H9 (cell line): Measurements from ENCODE around the gene ZGRF1. TPM values are rescaled to one million over a fixed set of nuclear protein-coding genes. Genes with fewer than 3 reads are reported as not detected.
A peak's percentile ranks its signal among the peaks of the same experiment; 100 is the strongest.

Experiments
- DNase-seq: peaks from one replicate; pipeline ENCODE4 v3.0.0-alpha.2; 2017
- H2AFZ ChIP-seq: one replicate; pipeline ENCODE4 v1.6.1; 2013; ENCODE audit warnings: mild to moderate bottlenecking, low read length, control low read depth, moderate library complexity
- H2AK5ac ChIP-seq: 2 replicates; pipeline ENCODE4 v1.6.1; 2013; ENCODE audit warnings: low read length, control low read depth, mixed read lengths; ENCODE audit not compliant: insufficient read length
- H2BK120ac ChIP-seq: one replicate; pipeline ENCODE4 v1.6.1; 2013; ENCODE audit warnings: low read depth, mild to moderate bottlenecking, low read length, control low read depth, inconsistent platforms; ENCODE audit not compliant: poor library complexity, severe bottlenecking
- H2BK12ac ChIP-seq: 2 replicates; pipeline ENCODE4 v1.6.1; 2013; ENCODE audit warnings: low read length, control low read depth, mixed read lengths, low read depth; ENCODE audit not compliant: insufficient read length
- H2BK15ac ChIP-seq: 2 replicates; pipeline ENCODE4 v1.6.1; 2013; ENCODE audit warnings: low read depth, low read length, control low read depth
- H2BK20ac ChIP-seq: one replicate; pipeline ENCODE4 v1.6.1; 2013; ENCODE audit warnings: low read depth, mild to moderate bottlenecking, low read length, control low read depth, inconsistent platforms; ENCODE audit not compliant: poor library complexity, severe bottlenecking
- H2BK5ac ChIP-seq: 2 replicates; pipeline ENCODE4 v1.6.1; 2013; ENCODE audit warnings: low read length, control low read depth, mixed read lengths; ENCODE audit not compliant: insufficient read length
- H3K14ac ChIP-seq: 2 replicates; pipeline ENCODE4 v1.6.1; 2013; ENCODE audit warnings: low read length, control low read depth; ENCODE audit not compliant: insufficient read depth
- H3K18ac ChIP-seq: 2 replicates; pipeline ENCODE4 v1.6.1; 2013; ENCODE audit warnings: low read depth, mild to moderate bottlenecking, mixed read lengths, low read length, control low read depth; ENCODE audit not compliant: insufficient read length
- H3K23ac ChIP-seq: 2 replicates; pipeline ENCODE4 v1.6.1; 2013; ENCODE audit warnings: low read length, control low read depth, mixed read lengths, low read depth; ENCODE audit not compliant: insufficient read length
- H3K23me2 ChIP-seq: 2 replicates; pipeline ENCODE4 v1.6.1; 2013; ENCODE audit warnings: low read depth, mild to moderate bottlenecking, mixed read lengths, low read length, control low read depth; ENCODE audit not compliant: insufficient read length, poor library complexity, severe bottlenecking
- H3K27ac ChIP-seq: 2 replicates; pipeline ENCODE4 v1.5.1; 2013; ENCODE audit warnings: low read length, control low read depth, mixed read lengths, low read depth; ENCODE audit not compliant: insufficient read length
- H3K27me3 ChIP-seq: 2 replicates; pipeline ENCODE4 v1.6.1; 2013; ENCODE audit warnings: low read length, control low read depth, inconsistent platforms; ENCODE audit not compliant: insufficient read depth
- H3K4ac ChIP-seq: 2 replicates; pipeline ENCODE4 v1.6.1; 2013; ENCODE audit warnings: low read depth, mild to moderate bottlenecking, control low read depth, inconsistent platforms, low read length, moderate library complexity
- H3K4me1 ChIP-seq: 2 replicates; pipeline ENCODE4 v1.6.1; 2013; ENCODE audit warnings: low read length, control low read depth, inconsistent platforms; ENCODE audit not compliant: insufficient read depth
- H3K4me2 ChIP-seq: 2 replicates; pipeline ENCODE4 v1.6.1; 2013; ENCODE audit warnings: low read length, control low read depth, mixed read lengths; ENCODE audit not compliant: insufficient read length, insufficient read depth
- H3K56ac ChIP-seq: 2 replicates; pipeline ENCODE4 v1.6.1; 2013; ENCODE audit warnings: low read depth, mild to moderate bottlenecking, mixed read lengths, low read length, control low read depth; ENCODE audit not compliant: insufficient read length
- H3K79me1 ChIP-seq: 2 replicates; pipeline ENCODE4 v1.6.1; 2013; ENCODE audit warnings: low read depth, mild to moderate bottlenecking, moderate library complexity, low read length, control low read depth, inconsistent platforms; ENCODE audit not compliant: insufficient read depth, poor library complexity, severe bottlenecking
- H3K79me2 ChIP-seq: 2 replicates; pipeline ENCODE4 v1.6.1; 2013; ENCODE audit warnings: low read length, control low read depth, inconsistent platforms; ENCODE audit not compliant: insufficient read depth
- H3K9ac ChIP-seq: 2 replicates; pipeline ENCODE4 v1.6.1; 2013; ENCODE audit warnings: low read length, control low read depth, mixed read lengths; ENCODE audit not compliant: insufficient read length; ENCODE audit errors: extremely low read depth
- H3K9me3 ChIP-seq: one replicate; pipeline ENCODE4 v1.6.1; 2013; ENCODE audit warnings: low read depth, low read length, inconsistent platforms; ENCODE audit not compliant: control insufficient read depth
- H3T11ph ChIP-seq: one replicate; pipeline ENCODE4 v1.6.1; 2013; ENCODE audit warnings: mild to moderate bottlenecking, low read length, control low read depth, inconsistent platforms
- H4K20me1 ChIP-seq: one replicate; pipeline ENCODE4 v1.6.1; 2013; ENCODE audit not compliant: control insufficient read depth, insufficient read length, insufficient read depth
- H4K5ac ChIP-seq: 2 replicates; pipeline ENCODE4 v1.6.1; 2013; ENCODE audit warnings: low read depth, mild to moderate bottlenecking, mixed read lengths, low read length, control low read depth; ENCODE audit not compliant: insufficient read length
- H4K8ac ChIP-seq: replicated peaks from 2 replicates; pipeline ENCODE4 v1.6.1; 2013; ENCODE audit warnings: low read length, control low read depth, mixed read lengths, low read depth; ENCODE audit not compliant: insufficient read length
- H4K91ac ChIP-seq: 2 replicates; pipeline ENCODE4 v1.6.1; 2013; ENCODE audit warnings: low read depth, mild to moderate bottlenecking, moderate library complexity, mixed read lengths, low read length, control low read depth; ENCODE audit not compliant: insufficient read length
- H3K27ac Mint-ChIP-seq, 3 experiments: 2 replicates in 2 of 3; 3 replicates in 1 of 3; pipeline ENCODE4 v1.8.0; 2020 to 2021; ENCODE audit warnings: mixed read lengths in 3 of 3, mild to moderate bottlenecking in 1 of 3, moderate library complexity in 1 of 3
- H3K27me3 Mint-ChIP-seq: 2 replicates; pipeline ENCODE4 v1.8.0; 2021; ENCODE audit warnings: low read depth, mild to moderate bottlenecking, moderate library complexity, mixed read lengths
- H3K36me3 Mint-ChIP-seq, 3 experiments: 2 replicates in 2 of 3; 3 replicates in 1 of 3; pipeline ENCODE4 v1.8.0; 2020 to 2021; ENCODE audit warnings: low read depth in 3 of 3, mixed read lengths in 3 of 3; ENCODE audit not compliant: insufficient read depth in 1 of 3
- H3K4me1 Mint-ChIP-seq, 2 experiments: 2 replicates each; pipeline ENCODE4 v1.8.0; 2020; ENCODE audit warnings: mixed read lengths in 2 of 2
- H3K4me3 Mint-ChIP-seq, 2 experiments: 2 replicates in 1 of 2; 3 replicates in 1 of 2; pipeline ENCODE4 v1.8.0; 2020 to 2021; ENCODE audit warnings: mild to moderate bottlenecking in 2 of 2, mixed read lengths in 2 of 2, moderate library complexity in 1 of 2
- H3K9me3 Mint-ChIP-seq, 2 experiments: 2 replicates in 1 of 2; 3 replicates in 1 of 2; pipeline ENCODE4 v1.8.0; 2020; ENCODE audit warnings: mild to moderate bottlenecking in 2 of 2, mixed read lengths in 2 of 2, moderate library complexity in 1 of 2
- CTCF ChIP-seq: fragments of 200-600 bp; sonication (generic); conservative IDR thresholded peaks from 3 replicates; pipeline ENCODE4 v1.8.0; 2021; ENCODE audit warnings: antibody characterized with exemption, mild to moderate bottlenecking
- WGBS: extraction: QIAGEN DNeasy Blood & Tissue Kit; methylation state at CpG from one replicate; pipeline ENCODE4 v1.1.7; 2013; ENCODE audit warnings: missing lambda C conversion rate, low lambda C conversion rate, mixed read lengths; ENCODE audit not compliant: insufficient read length; ENCODE audit errors: extremely low coverage; 5-methylcytosine and 5-hydroxymethylcytosine counted together
- total RNA-seq: library from RNA; stranded (reverse); gene quantifications from 2 replicates; pipeline ENCODE4 v1.2.1, GENCODE V29; 2021

ZGRF1 gene
- total RNA-seq, 1 experiment from 2014 or later = 38.3 TPM

- TF ChIP-seq CTCF = no peak
- H3K14ac ChIP-seq = no peak overlapping the region; the same call in 1 of the 2 replicates
- no peak overlapping the region for H3K18ac ChIP-seq
- no peak overlapping the region for H3K56ac ChIP-seq
- 0 out of 2 replicates have a peak, but pooled peaks cover 5% of the 10 kb centered on the region for H3K4me1 ChIP-seq
- Mint-ChIP-seq H3K27ac (no peak overlapping the region), H3K4me1 (peaks cover 45 to 52% of the 10 kb centered on the region in 2 experiments), H3K9me3 (peaks cover 4 to 17% of the 10 kb centered on the region in 2 experiments; a peak in 3 of 5 replicates), H3K36me3 (peaks cover 0 to 4% (median 0%) of the 10 kb centered on the region in 3 experiments; a peak in 2 of 7 replicates), H3K27me3 (peaks cover 100% of the 10 kb centered on the region), H3K4me3 (peak overlapping the region in 1 of 2 experiments; percentile 71; a peak in 4 of 5 replicates)
- no peak overlapping the region for H3T11ph ChIP-seq
- H2BK12ac ChIP-seq = no peak overlapping the region
- H3K79me1 ChIP-seq = no peaks in the 10 kb centered on the region
- H3K23ac ChIP-seq = no peak overlapping the region
- H3K4me2 ChIP-seq = peak overlapping the region; percentile 73
- no peak overlapping the region for H2BK15ac ChIP-seq
- no peak overlapping the region for H3K4ac ChIP-seq
- H3K9me3 ChIP-seq = no peaks in the 10 kb centered on the region
- peaks cover 23% of the 10 kb centered on the region for H3K23me2 ChIP-seq
- H4K91ac ChIP-seq = no peak overlapping the region
- no peak overlapping the region for H2BK20ac ChIP-seq
- H3K27ac ChIP-seq = no peak overlapping the region
- peak; percentile 54 for DNase-seq
- H2BK5ac ChIP-seq = no peak overlapping the region
- no CpG with 5 or more reads among the region's 34 CpGs for WGBS
- no peak overlapping the region for H4K8ac ChIP-seq
- H4K20me1 ChIP-seq = no peaks in the 10 kb centered on the region
- no peak overlapping the region for H4K5ac ChIP-seq
- no peaks in the 10 kb centered on the region for H3K79me2 ChIP-seq
- H3K9ac ChIP-seq = no peak overlapping the region
- no peak overlapping the region for H2BK120ac ChIP-seq
- no peak overlapping the region for H2AFZ ChIP-seq
- H2AK5ac ChIP-seq = no peak overlapping the region
- H3K27me3 ChIP-seq = peaks cover 79% of the 10 kb centered on the region
Measured at GRCh38 chr4:112510291-112511092, 126.2 kb downstream of the ZGRF1 start.
